ENCODE measurements around the gene PIGU. TPM values are rescaled to one million over a fixed set of nuclear protein-coding genes. Genes with fewer than 3 reads are reported as not detected.
A peak's percentile ranks its signal among the peaks of the same experiment; 100 is the strongest.

Gene PIGU
- total and polyA plus RNA-seq, 2 of the 13 experiments (the other 11 are each of a cell fraction or from before 2014, with no cell fraction given), result 45.5 to 231 TPM

GRCh38 chr20:34525709-34526416 lies 151.0 kb downstream of the PIGU start (continued):
- TF ChIP-seq ZSCAN25 (CRISPR knock-in tag; IDR thresholded peaks at IDR 0.05) (no peak), ZNF441 (CRISPR knock-in tag; IDR thresholded peaks at IDR 0.05; ENCODE audit: borderline replicate concordance) (0 out of 2 replicates have a peak, but pooled peaks have one; percentile 49), ZBTB20 (CRISPR knock-in tag; IDR thresholded peaks at IDR 0.05; ENCODE audit: borderline replicate concordance, low read depth) (peak; percentile 99), TEF (CRISPR knock-in tag; IDR thresholded peaks at IDR 0.05) (no peak), SMAD3 (CRISPR knock-in tag; IDR thresholded peaks at IDR 0.05) (peak; percentile 82), KLF15 (CRISPR knock-in tag; IDR thresholded peaks at IDR 0.05; ENCODE audit: borderline replicate concordance) (no peak), CTCF (CRISPR knock-in tag; IDR thresholded peaks at IDR 0.05) (0 out of 2 replicates have a peak, but pooled peaks have one; percentile 17), ZMYM2 (CRISPR knock-in tag; IDR thresholded peaks at IDR 0.05) (no peak; the same call in 1 of the 2 replicates), KDM1A (CRISPR knock-in tag; IDR thresholded peaks at IDR 0.05) (peak; percentile 55; the same call in 1 of the 2 replicates), GABPB1 (CRISPR knock-in tag; IDR thresholded peaks at IDR 0.05) (peak; percentile 69), ZNF619 (CRISPR knock-in tag; IDR thresholded peaks at IDR 0.05) (peak; percentile 93), SYNCRIP (IDR thresholded peaks at IDR 0.05; ENCODE audit: insufficient read depth, low read depth, low read length) (no peak)
- TF ChIP-seq, protein P1, sequence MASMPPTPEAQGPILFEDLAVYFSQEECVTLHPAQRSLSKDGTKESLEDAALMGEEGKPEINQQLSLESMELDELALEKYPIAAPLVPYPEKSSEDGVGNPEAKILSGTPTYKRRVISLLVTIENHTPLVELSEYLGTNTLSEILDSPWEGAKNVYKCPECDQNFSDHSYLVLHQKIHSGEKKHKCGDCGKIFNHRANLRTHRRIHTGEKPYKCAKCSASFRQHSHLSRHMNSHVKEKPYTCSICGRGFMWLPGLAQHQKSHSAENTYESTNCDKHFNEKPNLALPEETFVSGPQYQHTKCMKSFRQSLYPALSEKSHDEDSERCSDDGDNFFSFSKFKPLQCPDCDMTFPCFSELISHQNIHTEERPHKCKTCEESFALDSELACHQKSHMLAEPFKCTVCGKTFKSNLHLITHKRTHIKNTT (CRISPR knock-in tag; IDR thresholded peaks at IDR 0.05), result no peak
- TF ChIP-seq, protein P2, sequence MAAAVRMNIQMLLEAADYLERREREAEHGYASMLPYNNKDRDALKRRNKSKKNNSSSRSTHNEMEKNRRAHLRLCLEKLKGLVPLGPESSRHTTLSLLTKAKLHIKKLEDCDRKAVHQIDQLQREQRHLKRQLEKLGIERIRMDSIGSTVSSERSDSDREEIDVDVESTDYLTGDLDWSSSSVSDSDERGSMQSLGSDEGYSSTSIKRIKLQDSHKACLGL (CRISPR knock-in tag; IDR thresholded peaks at IDR 0.05), result no peak; the same call in 1 of the 2 replicates
